Thymus (tissue), 11 donors: Measurements from ENCODE around the gene MYO7A. TPM values are rescaled to one million over a fixed set of nuclear protein-coding genes. Genes with fewer than 3 reads are reported as not detected.

Source experiments
- DNase-seq, 9 donors: peaks; one replicate each; pipeline ENCODE4 v3.0.0-alpha.2; 2013; ENCODE audit warnings: low spot score in 9 of 9, low read depth in 6 of 9, missing footprints in 1 of 9
- H3K27ac ChIP-seq, 2 donors: one replicate each; pipeline ENCODE4 v1.5.1; 2013; ENCODE audit warnings: control low read depth in 1 of 2, low read depth in 1 of 2, low read length in 1 of 2, mild to moderate bottlenecking in 1 of 2, moderate library complexity in 1 of 2
- H3K27me3 ChIP-seq, 2 donors: one replicate each; pipeline ENCODE4 v1.5.1; 2013; ENCODE audit warnings: low read length in 1 of 2; ENCODE audit not compliant: control insufficient read depth in 2 of 2, insufficient read depth in 1 of 2
- H3K36me3 ChIP-seq, 2 donors: one replicate each; pipeline ENCODE4 v1.5.1; 2013; ENCODE audit warnings: low read length in 1 of 2, mild to moderate bottlenecking in 1 of 2, moderate library complexity in 1 of 2; ENCODE audit not compliant: control insufficient read depth in 2 of 2, insufficient read depth in 2 of 2
- H3K4me1 ChIP-seq, 2 donors: one replicate each; pipeline ENCODE4 v1.5.1; 2013; ENCODE audit warnings: low read length in 2 of 2; ENCODE audit not compliant: control insufficient read depth in 2 of 2, insufficient read depth in 2 of 2
- H3K4me3 ChIP-seq, 2 donors: one replicate each; pipeline ENCODE4 v1.5.1; 2013; ENCODE audit warnings: low read length in 2 of 2, control low read depth in 1 of 2, mild to moderate bottlenecking in 1 of 2
- H3K9me3 ChIP-seq, 2 donors: one replicate each; pipeline ENCODE4 v1.5.1; 2013; ENCODE audit warnings: low read length in 1 of 2, mild to moderate bottlenecking in 1 of 2; ENCODE audit not compliant: control insufficient read depth in 2 of 2, insufficient read depth in 1 of 2
- WGBS: extraction: QIAGEN DNeasy Blood & Tissue Kit; methylation state at CpG from one replicate; pipeline ENCODE4 v1.1.7; 2013; 5-methylcytosine and 5-hydroxymethylcytosine counted together
- polyA plus RNA-seq: library from polyadenylated mRNA; stranded (reverse); fragments of 200-250 nt; gene quantifications from one replicate; pipeline ENCODE4 v1.2.3, GENCODE V29; 2013
- total RNA-seq: library from RNA; stranded (reverse); fragments of 120-200 nt; gene quantifications from one replicate; pipeline ENCODE4 v1.2.4, GENCODE V29; 2013
- donor health status: healthy.

Gene MYO7A
- total and polyA plus RNA-seq, 2 donors, result 1.5 to 7.6 TPM

DNA sequence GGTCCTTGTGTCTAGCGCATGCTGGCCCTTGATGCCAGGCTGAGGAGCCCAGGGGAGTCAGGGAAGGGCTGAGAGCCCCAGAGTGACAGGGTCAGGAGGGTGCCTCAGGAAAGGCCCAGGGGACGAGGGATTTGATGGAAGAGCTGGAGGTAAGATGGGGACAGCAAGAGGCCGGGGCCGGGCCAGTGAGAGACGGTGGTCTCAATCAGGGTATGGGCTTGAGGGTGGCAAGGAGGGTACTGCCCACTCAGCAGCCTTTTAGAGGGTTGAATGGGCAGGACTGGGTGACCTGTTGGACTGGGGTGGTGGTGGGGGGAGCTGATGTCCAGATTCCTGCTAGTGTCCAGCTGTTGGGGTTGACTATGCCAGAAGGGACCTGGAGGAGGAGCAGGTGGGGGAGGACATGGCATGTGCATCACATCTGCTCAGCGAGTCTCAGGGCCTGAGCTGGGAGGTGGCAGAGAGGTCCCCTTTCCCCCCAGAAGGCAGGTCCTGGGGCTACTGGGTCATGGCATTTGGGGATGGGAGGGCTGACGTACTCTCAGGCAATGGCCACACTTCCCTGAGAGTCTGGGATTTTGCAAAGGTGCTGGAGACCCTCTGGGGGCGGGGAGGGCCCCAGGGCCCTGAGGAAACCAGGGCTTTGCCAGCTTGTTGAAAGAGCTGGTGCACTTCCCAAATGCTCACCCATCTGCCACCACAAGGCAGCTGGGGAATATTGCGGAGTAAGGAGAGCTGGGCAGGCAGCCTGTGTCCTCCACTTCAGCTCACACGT lies 18.4 kb downstream of the MYO7A start:
- no peaks in the 10 kb centered on the region for H3K9me3 ChIP-seq
- H3K4me1 ChIP-seq, result peaks cover 16 to 39% of the 10 kb centered on the region in 2 donors
- no peak overlapping the region for H3K4me3 ChIP-seq
- DNase-seq, result no peak
- H3K27me3 ChIP-seq, result peaks cover 0 to 6% of the 10 kb centered on the region in 2 donors
- WGBS, result 95% methylated on average over 10 of the region's 10 CpGs
- no peaks in the 10 kb centered on the region for H3K36me3 ChIP-seq
- H3K27ac ChIP-seq, result no peak overlapping the region

DNA sequence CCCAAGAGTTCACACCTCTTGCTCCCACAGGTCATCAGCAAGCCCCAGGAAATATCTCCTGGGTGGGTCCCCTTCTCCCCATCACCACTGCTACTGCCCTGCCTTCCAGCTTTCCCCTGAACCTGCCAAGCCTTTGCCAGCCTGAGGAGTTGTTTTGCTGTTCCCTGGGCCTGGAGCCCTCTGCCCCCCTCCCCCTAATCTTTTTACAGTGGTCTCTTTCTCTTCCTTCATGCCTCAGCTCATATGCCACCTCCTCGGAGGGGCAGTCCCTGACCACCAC lies 18.9 kb downstream of the MYO7A start:
- Histone ChIP-seq H3K4me1 (peaks cover 18 to 44% of the 10 kb centered on the region in 2 donors), H3K4me3 (no peak overlapping the region), H3K36me3 (no peaks in the 10 kb centered on the region), H3K9me3 (no peaks in the 10 kb centered on the region), H3K27ac (no peak overlapping the region), H3K27me3 (peaks cover 0 to 6% of the 10 kb centered on the region in 2 donors)
- 42% methylated on average over 1 of the region's 1 CpG for WGBS
- no peak for DNase-seq

DNA sequence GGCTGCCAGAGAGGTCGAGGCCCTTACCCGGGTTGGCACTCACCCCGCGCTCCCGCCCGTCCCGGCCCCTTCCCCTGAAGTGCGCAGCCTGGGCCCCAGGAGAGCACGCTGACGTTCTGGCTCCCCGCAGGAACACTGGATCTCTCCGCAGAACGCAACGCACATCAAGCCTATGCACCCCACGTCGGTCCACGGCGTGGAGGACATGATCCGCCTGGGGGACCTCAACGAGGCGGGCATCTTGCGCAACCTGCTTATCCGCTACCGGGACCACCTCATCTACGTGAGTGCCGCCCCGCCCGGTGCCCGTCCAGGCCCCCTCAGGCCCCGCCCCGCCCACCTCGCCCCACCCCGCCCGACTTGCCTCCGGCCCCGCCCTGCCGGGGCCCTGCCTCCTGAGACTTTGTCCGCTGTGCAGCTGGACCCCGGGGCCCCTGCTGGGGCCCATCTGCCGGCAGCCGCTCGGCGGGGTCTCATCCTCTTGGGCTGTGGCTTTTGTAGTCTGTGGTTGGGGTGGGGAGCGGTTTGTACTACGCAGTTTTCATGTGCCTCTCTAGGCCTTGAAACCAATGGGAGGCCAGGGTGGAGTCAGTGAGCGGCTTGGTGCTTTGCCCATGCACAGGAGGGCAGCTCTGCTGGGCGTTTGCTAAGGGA lies 19.7 kb downstream of the MYO7A start:
- WGBS, result 25% methylated on average over 47 of the region's 47 CpGs
- Histone ChIP-seq H3K9me3 (no peaks in the 10 kb centered on the region), H3K27ac (peak overlapping the region in 1 of 2 donors; percentile 26), H3K27me3 (peaks cover 0 to 6% of the 10 kb centered on the region in 2 donors), H3K36me3 (no peaks in the 10 kb centered on the region), H3K4me1 (peaks cover 24 to 47% of the 10 kb centered on the region in 2 donors), H3K4me3 (peak overlapping the region; percentile 16 to 25)
- DNase-seq, result peak in 7 of 9 donors; percentile 34 to 80 (median 56)

DNA sequence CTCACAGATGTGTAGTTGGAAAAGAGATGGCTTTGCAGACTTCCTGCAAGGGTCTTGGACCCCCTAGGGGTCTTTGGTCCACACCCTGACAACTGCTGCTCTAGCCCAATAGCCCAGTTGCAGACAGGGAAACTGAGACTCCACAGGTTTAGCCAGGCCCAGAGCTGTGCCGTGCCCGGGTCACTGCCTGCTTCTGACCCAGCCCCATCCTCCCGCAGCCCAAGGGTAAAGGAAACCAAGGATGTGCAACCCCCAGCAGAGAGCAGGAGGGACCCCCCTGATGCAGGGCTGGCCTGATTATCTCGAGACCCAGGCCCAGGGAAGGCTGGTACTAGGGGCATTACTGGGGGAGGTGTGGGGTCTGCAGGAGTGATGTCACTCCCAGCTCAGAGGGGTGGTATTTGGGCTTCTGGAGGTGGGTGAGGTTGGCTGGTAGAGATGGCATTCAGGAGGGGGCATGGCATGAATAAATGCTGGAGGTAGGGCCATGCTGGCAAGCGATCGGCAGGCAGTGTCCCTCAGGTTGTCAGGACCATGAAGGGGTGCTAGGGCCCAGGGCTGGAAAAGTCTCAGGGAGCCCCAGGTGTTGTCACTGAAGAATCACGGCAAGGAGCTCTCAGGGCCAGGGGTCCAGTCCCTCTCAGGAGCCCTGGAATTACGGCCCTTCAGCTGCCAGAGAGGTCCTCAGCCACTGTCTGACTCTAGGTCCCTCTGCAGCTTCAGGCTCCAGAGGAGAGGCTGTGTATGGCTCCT lies 21.1 kb downstream of the MYO7A start:
- Histone ChIP-seq H3K36me3 (no peaks in the 10 kb centered on the region), H3K9me3 (no peaks in the 10 kb centered on the region), H3K4me3 (no peak overlapping the region), H3K27me3 (peaks cover 0 to 6% of the 10 kb centered on the region in 2 donors), H3K4me1 (peaks cover 27 to 60% of the 10 kb centered on the region in 2 donors), H3K27ac (no peak overlapping the region)
- no peak for DNase-seq
- 98% methylated on average over 8 of the region's 8 CpGs for WGBS

DNA sequence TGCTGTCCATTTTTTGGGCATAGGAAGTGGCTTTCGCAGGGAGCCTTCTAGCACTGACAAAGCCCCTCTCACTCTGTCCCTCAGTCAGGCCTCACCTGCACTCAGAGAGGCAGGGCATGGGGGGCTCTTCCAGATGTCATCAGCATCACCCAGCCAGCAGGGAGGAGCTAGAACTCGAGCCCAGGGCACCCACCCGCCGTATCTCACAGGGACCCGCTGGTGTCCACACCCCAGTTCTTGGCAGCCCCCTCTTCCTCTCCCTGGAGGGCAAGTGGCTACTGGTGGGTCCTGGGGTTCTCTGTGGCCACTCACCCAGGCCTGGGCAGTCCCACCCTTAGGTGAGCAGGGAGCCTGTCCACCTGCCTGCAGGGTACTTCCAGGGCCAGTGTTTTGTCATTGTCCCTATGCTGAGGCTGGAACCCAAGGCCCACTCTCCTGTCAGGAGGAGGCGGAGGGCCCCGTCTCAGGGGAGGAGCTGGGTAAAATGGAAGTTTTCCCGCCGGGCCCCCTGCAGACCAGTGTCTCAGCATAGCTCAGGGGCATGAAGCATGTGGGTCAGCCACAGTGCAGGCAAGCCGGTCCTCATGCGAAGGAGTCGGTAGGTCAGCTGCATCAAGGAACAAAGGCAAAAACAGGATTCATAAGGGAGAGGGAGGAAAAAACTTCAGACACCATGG lies 21.8 kb downstream of the MYO7A start:
- WGBS, result 90% methylated on average over 12 of the region's 12 CpGs
- Histone ChIP-seq H3K27me3 (peaks cover 0 to 6% of the 10 kb centered on the region in 2 donors), H3K4me3 (no peak overlapping the region), H3K36me3 (no peaks in the 10 kb centered on the region), H3K27ac (no peak overlapping the region), H3K4me1 (peaks cover 27 to 65% of the 10 kb centered on the region in 2 donors), H3K9me3 (no peaks in the 10 kb centered on the region)
- DNase-seq, result no peak

DNA sequence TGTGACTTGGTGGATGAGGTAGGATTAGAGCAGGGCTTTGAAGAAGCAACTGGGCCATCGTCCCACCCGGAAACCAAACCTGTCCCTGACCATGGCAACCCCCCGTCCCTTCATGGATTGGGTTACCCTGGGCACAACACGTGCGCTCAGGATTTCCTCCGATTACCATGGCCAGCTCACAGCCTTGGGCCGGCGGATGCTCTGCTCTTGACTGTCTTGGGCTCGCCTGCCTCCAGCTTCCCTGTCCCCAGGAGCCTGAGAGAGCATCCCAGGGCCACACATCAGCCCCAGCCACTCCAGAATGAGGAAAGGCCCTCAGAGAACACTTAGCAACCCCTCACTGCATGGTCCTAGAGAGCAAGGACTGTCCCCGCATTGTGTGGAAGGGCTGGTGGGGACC lies 22.8 kb downstream of the MYO7A start:
- no peaks in the 10 kb centered on the region for H3K9me3 ChIP-seq
- H3K4me1 ChIP-seq, result peaks cover 27 to 65% of the 10 kb centered on the region in 2 donors
- DNase-seq, result no peak
- peaks cover 0 to 6% of the 10 kb centered on the region in 2 donors for H3K27me3 ChIP-seq
- WGBS, result 92% methylated on average over 10 of the region's 10 CpGs
- H3K27ac ChIP-seq, result peak overlapping the region in 1 of 2 donors; percentile 31
- H3K4me3 ChIP-seq, result no peak overlapping the region
- no peaks in the 10 kb centered on the region for H3K36me3 ChIP-seq

DNA sequence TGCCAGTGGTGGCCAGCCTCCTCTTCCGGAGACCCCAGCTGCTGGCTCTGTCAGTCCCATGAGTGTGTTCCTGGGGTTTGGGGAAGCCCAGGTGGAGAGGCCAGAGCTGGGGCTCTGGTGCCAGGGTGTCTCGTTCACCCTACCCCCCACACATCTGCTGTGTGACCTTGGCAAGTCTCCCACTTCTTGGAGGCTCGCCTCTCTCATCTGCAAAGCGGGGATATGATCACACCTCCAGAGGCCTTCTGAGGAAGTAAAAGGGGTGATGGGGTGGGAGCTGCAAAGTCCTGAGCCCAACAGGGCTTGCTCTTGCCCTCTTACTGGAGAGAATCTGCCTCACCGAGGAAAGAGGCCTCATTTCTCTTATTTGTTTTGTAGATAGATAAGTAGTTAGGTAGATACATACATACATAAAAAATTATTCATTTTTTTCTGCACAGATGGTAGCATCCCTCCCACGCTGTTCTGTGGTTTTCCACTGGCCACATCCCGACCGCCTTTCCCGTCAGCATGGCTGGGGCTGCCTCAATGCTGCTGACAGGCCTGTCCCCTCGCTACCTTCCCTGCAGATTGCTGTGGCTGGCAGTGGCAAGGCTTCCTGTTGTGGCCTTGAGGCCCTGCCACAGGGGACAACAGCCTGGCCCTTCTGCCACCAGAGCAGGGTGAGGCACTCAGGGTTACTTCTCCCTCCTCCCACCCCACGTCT lies 23.9 kb downstream of the MYO7A start:
- no peak overlapping the region for H3K4me3 ChIP-seq
- peaks cover 0 to 6% of the 10 kb centered on the region in 2 donors for H3K27me3 ChIP-seq
- peak in 2 of 9 donors; percentile 18 to 60 for DNase-seq
- no peak overlapping the region for H3K27ac ChIP-seq
- H3K36me3 ChIP-seq, result no peaks in the 10 kb centered on the region
- H3K9me3 ChIP-seq, result no peaks in the 10 kb centered on the region
- H3K4me1 ChIP-seq, result peaks cover 27 to 64% of the 10 kb centered on the region in 2 donors
- 9% methylated on average over 10 of the region's 11 CpGs for WGBS

DNA sequence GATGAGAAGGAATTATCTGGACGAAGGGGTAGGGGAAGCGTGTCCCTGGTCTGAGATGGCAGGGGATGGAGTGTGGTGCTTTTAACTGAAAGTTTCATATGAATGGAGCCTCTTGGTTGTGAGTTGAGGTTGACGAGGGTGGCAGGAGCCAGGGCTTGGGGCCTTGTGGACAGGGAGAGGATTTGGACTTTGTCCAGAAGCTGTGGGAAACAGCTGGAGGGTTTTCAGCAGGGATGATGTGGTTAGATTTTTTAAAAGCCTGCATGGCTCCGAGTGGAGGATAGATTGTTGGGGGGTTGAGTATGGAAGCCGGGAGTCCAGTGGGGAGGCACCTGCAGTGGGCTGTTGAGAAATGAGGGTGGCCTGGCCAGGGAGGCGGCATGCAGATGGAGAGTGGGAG lies 24.8 kb downstream of the MYO7A start:
- WGBS, result 65% methylated on average over 6 of the region's 6 CpGs
- Histone ChIP-seq H3K27ac (no peak overlapping the region), H3K27me3 (peaks cover 0 to 2% of the 10 kb centered on the region in 2 donors), H3K4me3 (no peak overlapping the region), H3K4me1 (peaks cover 24 to 56% of the 10 kb centered on the region in 2 donors), H3K36me3 (no peaks in the 10 kb centered on the region), H3K9me3 (no peaks in the 10 kb centered on the region)
- no peak for DNase-seq
